Fibroblast of the aortic adventitia (primary cell): ENCODE results near the gene EXOC3. TPM values are rescaled to one million over a fixed set of nuclear protein-coding genes. Genes with fewer than 3 reads are reported as not detected.

Experiments
- DNase-seq: peaks from one replicate; pipeline ENCODE4 v3.0.0-alpha.2; 2010; ENCODE audit warnings: low read depth
- H3K4me3 ChIP-seq: 2 replicates; pipeline ENCODE4 v1.5.1; 2011; ENCODE audit warnings: low read depth, mild to moderate bottlenecking, control low read depth, low read length, moderate library complexity
- total RNA-seq: library from RNA; depleted of rRNA; stranded (reverse); fragments of >200 nt; gene quantifications from 2 replicates; pipeline ENCODE4 v1.2.3, GENCODE V29; 2012; ENCODE audit warnings: low replicate concordance
- TF ChIP-seq, protein P1 (sequence below): IDR thresholded peaks from 2 replicates; pipeline ENCODE4 v1.5.1; 2011; ENCODE audit warnings: mild to moderate bottlenecking, low read length, control low read depth, inconsistent platforms; ENCODE audit not compliant: insufficient read depth

Gene EXOC3
- total RNA-seq, 1 donor = 39.8 TPM

DNA sequence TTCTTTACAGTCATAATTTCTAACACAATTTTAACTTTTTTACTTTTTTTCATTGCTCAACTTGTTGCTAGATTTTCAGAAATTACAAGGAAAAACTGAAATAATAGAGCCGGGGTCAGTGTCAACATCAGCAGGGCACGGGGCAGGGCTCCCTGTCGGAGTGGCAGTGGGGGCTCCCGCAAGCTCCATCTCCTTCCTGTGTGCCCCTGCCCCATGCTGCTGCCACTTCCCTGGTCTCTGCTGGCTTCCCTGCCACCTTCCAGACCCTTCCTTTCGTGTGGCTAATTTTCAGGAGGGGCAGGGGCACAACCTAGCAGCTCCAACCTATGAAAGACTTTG is 1.0 kb upstream of the EXOC3 start:
- no peak for DNase-seq
- TF ChIP-seq, protein P1, sequence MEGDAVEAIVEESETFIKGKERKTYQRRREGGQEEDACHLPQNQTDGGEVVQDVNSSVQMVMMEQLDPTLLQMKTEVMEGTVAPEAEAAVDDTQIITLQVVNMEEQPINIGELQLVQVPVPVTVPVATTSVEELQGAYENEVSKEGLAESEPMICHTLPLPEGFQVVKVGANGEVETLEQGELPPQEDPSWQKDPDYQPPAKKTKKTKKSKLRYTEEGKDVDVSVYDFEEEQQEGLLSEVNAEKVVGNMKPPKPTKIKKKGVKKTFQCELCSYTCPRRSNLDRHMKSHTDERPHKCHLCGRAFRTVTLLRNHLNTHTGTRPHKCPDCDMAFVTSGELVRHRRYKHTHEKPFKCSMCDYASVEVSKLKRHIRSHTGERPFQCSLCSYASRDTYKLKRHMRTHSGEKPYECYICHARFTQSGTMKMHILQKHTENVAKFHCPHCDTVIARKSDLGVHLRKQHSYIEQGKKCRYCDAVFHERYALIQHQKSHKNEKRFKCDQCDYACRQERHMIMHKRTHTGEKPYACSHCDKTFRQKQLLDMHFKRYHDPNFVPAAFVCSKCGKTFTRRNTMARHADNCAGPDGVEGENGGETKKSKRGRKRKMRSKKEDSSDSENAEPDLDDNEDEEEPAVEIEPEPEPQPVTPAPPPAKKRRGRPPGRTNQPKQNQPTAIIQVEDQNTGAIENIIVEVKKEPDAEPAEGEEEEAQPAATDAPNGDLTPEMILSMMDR = no peak
- H3K4me3 ChIP-seq = peak overlapping the region; percentile 100

DNA sequence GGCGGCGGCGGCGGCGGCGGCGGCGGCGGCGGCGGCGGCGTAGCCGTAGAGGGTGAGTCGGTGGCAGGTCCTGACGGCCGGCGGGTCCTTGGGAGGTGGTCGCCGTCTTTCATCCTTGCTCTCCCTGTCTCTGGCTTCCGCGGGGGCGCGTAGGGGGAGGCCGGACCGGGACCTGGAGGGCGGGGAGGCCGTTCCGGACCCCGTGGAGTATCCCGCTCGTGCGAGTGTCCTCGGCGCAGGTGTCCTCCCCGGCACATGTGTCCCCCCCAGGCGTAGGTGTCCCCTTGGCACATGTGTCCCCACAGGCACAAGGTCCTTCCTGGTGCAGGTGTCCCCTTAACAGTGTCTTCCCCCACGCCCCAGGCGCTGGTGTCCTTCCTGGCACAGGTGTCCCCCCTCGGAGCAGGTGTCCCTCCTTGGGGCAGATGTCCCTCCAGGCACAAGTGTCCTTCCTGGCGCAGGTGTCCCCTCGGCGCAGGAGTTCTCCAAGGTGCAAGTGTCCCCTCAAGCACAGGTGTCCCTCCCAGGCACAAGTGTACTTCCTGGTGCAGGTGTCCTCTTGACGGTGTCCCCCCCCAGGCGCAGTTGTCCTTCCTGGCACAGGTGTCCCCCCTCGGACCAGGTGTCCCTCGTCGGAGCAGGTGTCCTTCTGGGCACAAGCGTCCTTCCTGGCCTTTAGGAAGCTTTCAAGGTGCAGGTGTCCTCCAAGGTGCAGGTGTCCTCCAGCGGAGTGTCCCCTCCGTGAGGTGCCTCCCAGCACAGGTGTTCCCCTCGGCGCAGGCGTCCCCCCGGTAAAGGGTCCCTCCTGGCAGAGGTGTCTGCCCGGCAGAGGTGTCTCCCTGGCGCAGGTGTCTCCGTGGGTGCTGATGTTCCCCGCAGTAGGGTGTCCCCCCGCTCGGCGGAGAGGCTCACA is 519 bp downstream of the EXOC3 start:
- H3K4me3 ChIP-seq = peak overlapping the region; percentile 100
- TF ChIP-seq, protein P1 = no peak
- no peak for DNase-seq

DNA sequence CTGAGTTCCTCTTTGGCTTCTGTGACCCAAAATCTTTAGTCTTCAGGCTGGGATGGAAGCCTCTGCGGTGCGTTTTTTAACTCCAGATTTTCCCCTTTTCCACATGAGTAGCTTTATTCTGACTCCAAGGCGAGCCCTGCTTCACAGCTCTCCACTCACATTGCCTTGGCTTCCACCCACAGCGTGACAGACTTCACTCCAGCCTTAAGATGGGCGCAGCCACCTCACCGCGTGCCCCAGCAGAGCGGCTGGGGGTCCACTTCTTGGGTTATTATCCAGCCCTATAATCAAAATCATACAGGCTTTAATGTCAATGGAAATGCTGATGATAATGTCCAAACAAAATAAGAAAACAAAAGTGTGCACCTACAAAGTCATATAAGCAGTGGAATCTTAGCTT is 1.2 kb downstream of the EXOC3 start:
- H3K4me3 ChIP-seq = peak overlapping the region; percentile 100
- no peak for DNase-seq
- TF ChIP-seq, protein P1 = no peak

DNA sequence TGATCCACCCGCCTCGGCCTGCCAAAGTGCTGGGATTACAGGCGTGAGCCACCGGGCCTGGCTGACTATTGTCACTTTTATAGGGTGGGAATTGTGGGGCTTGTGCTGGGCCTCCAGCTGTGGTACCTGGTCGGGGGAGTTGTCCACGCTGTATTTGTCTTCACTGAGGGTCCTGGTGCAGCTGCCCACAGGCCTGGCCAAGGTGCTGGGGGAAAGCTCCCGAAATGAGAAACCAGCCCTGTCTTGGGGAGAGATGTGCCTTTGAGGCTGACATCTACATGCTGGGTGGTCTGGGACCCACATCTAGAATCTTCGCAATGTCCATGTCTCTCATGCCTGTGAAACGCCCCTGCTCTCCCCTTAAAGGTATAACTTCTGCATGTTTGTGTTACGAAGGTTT is 2.6 kb downstream of the EXOC3 start:
- DNase-seq = no peak
- no peak overlapping the region for H3K4me3 ChIP-seq
- TF ChIP-seq, protein P1 = no peak

DNA sequence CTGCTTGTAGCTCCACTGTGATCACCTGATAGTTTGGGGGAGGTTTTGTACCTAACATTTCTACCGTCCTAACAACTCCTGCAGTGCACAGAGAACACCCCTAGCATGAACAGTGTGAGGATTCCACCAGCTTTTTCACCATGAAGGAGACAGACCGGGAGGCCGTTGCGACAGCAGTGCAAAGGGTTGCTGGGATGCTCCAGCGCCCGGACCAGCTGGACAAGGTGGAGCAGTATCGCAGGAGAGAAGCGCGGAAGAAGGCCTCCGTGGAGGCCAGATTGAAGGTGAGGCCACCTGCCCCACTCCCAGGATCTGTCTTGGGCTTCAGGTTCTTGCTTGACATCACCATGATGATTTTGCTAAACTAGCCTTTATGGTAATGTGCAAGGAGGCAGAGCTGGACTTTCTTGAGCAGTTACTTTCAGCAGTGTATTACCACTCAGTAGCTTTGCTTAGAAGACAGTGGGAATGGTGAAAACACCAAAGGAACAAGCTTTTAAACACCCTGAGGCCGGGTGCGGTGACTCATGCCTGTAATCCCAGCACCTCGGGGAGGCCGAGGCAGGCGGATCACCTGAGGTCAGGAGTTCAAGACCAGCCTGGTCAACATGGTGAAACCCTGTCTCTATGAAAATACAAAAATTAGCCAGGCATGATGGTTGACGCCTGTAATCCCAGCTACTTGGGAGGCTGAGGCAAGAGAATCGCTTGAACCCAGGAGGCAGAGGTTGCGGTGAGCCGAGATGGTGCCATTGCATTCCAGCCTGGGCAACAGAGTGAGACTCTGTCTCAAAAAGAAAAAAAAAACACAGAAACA is 3.3 kb downstream of the EXOC3 start:
- TF ChIP-seq, protein P1 = no peak
- no peak overlapping the region for H3K4me3 ChIP-seq
- DNase-seq = no peak

DNA sequence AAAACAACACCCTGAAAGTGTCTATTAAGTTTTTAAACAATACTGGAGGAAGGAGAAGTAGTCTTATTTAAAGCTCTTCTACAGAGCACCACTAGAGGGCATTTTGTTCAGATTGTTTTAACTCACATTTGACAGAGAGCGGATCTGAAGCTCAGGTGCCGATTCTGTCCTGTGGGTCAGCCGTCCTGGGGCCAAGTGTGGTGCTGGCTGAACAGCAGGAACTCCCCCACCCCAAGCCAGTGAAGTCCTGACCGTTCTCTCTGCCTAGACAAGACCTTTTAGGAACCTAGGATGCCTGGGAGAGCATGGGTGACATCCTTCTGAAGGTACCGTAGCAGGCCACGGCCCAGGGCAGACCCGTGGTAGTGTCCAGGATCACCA is 3.9 kb downstream of the EXOC3 start:
- H3K4me3 ChIP-seq = no peak overlapping the region
- DNase-seq = peak; percentile 61
- TF ChIP-seq, protein P1 = peak; percentile 62
